ENCODE measurements around the gene FMN2.

The FMN2 gene

DNA sequence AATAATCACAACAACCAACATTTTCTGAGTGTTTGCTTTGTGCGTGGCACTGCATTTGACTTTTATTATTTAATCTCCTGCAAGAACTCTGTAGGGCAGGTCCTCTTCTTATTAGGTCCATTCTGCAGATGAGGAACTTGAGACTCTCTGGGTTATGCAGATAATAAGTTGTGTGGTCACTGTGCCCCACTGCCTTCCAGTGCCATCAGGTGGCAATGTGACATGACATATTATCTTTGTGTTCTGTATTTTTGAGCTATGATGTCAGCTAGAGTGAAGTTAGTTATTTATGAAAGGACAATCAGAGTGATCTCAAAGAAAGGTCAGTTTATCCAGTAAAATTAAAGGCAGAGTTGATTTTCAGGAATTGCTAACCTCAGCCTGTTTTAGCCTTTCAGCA is 196.0 kb downstream of the FMN2 start:
- H3K9me3 ChIP-seq (ENCODE audit: control insufficient read depth, insufficient read depth, low read length) = no peaks in the 10 kb centered on the region
- H3K9ac ChIP-seq (ENCODE audit: low read depth, low read length) = no peak overlapping the region
- H3K36me3 ChIP-seq (ENCODE audit: insufficient read depth, low read length) = no peaks in the 10 kb centered on the region
- H3K4me1 ChIP-seq (ENCODE audit: insufficient read depth, low read length) = no peaks in the 10 kb centered on the region

DNA sequence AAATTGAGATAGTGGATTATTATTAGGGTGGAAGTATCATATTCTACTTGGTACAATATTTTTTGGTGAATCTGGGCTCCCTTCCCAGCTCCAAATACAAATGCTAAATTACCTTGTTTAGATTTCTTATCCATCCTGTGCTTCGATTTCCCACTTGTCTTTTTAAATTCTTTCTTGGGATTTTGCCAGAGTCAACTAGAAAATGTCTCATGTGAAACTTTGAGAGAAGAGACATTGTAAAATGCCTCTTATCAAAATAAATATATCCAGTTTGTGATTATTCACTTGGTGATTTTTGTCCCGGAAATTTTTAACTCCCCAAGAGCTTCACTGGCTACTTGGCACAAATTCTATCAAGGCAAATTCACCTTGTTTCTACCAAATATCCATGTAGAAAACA is 202.0 kb downstream of the FMN2 start:
- no peaks in the 10 kb centered on the region for H3K4me1 ChIP-seq (ENCODE audit: insufficient read depth, low read length)
- H3K9me3 ChIP-seq (ENCODE audit: control insufficient read depth, insufficient read depth, low read length) = no peaks in the 10 kb centered on the region
- H3K9ac ChIP-seq (ENCODE audit: low read depth, low read length) = no peak overlapping the region
- no peaks in the 10 kb centered on the region for H3K36me3 ChIP-seq (ENCODE audit: insufficient read depth, low read length)

DNA sequence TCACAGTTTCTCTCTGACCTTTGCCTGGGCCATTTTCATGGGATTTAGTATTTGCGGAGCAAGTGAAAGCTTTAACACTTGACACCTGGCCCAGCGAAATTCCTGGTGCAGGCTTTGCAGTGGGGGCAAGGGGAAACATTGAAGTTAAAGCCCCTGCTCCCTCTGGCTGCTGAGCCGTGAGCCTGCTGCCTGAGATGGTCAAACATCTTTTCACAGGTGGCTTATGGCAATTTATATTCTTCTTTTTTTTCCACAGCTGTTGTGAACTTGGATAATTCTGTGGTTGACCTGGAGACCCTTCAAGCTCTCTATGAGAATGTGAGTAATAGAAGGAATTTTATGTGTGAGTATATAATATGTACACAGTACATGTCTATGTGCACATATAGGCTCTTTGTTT is 202.9 kb downstream of the FMN2 start:
- Histone ChIP-seq H3K36me3 (ENCODE audit: insufficient read depth, low read length) (no peaks in the 10 kb centered on the region), H3K9ac (ENCODE audit: low read depth, low read length) (no peak overlapping the region), H3K4me1 (ENCODE audit: insufficient read depth, low read length) (no peaks in the 10 kb centered on the region), H3K9me3 (ENCODE audit: control insufficient read depth, insufficient read depth, low read length) (no peaks in the 10 kb centered on the region)

DNA sequence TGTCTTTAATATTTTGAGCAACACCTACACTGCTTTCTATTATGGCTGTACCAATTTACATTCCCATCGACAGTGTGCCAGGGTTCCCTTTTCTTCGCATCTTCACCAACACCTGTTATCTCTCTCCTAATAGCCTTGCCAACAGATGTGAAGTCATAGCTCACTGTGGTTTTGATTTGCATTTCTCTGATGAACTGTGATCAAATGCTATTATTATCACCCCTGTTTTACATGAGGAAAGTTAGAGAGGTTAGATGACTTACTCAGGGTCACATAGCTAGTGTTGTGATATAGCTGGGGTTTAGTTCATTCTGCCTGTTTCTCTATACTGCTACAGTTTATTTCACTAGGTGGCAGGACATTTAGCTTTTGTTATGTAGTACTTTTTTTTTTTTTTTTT is 204.1 kb downstream of the FMN2 start:
- H3K4me1 ChIP-seq (ENCODE audit: insufficient read depth, low read length) = no peaks in the 10 kb centered on the region
- H3K9ac ChIP-seq (ENCODE audit: low read depth, low read length) = no peak overlapping the region
- no peaks in the 10 kb centered on the region for H3K36me3 ChIP-seq (ENCODE audit: insufficient read depth, low read length)
- no peaks in the 10 kb centered on the region for H3K9me3 ChIP-seq (ENCODE audit: control insufficient read depth, insufficient read depth, low read length)

DNA sequence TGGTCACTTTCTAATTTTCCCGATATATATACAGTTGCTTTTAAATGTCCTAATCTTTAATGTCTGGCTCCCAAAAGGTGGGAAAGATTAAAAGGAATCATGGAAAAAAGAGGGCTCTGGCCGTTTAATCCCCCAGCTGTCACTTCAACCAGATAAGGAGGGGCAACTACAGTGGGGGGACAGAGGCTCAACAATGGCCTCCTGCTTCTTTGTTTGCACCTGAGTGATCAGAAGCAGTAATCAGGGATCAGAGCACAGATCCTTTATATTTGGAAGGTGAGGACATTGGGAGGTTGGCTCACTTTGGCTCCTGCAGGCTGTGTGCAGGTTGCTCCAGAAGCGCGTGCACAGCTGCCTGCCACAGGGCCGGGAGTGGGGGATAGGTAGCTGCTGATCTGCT is 212.8 kb downstream of the FMN2 start:
- Histone ChIP-seq H3K9ac (ENCODE audit: low read depth, low read length) (no peak overlapping the region), H3K36me3 (ENCODE audit: insufficient read depth, low read length) (no peaks in the 10 kb centered on the region; the same call in 1 of the 2 replicates), H3K4me1 (ENCODE audit: insufficient read depth, low read length) (no peaks in the 10 kb centered on the region), H3K9me3 (ENCODE audit: control insufficient read depth, insufficient read depth, low read length) (no peaks in the 10 kb centered on the region)

DNA sequence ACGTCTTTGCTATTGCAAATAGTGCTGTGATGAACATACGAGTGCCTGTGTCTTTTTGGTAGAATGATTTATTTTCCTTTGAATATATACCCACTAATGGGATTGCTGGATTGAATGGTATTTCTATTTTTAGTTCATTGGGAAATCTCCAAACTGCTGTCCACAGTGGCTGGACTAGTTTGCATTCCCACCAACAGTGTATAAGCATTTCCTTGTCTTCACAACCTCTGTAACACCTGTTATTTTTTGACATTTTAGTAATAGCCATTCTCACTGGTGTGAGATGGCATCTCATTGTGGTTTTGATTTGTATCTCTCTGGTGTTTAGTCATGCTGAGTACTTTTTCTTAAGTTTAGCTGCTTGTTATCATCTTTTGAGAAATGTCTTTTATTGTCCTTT is 215.0 kb downstream of the FMN2 start:
- no peaks in the 10 kb centered on the region for H3K9me3 ChIP-seq (ENCODE audit: control insufficient read depth, insufficient read depth, low read length)
- no peaks in the 10 kb centered on the region; the same call in 1 of the 2 replicates for H3K36me3 ChIP-seq (ENCODE audit: insufficient read depth, low read length)
- H3K4me1 ChIP-seq (ENCODE audit: insufficient read depth, low read length) = no peaks in the 10 kb centered on the region
- no peak overlapping the region for H3K9ac ChIP-seq (ENCODE audit: low read depth, low read length)

DNA sequence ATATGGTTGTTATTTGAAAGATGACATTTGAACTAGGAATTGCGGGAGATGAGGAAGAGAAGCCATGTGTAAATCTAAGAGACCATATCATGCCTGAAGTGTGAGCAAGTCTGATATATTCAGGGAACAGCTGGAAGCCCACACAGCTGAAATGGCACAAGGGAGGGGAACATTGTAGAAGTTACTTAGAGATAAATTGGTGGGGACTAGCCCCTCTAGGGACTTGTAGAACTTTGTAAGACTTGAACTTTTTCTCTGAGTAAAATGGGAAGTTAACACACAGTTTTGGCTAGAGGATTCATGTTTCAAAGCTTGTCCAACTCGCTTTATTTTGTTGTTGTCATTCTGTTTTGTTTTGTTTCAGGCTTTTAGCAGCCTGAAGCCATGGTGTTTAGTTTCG is 216.4 kb downstream of the FMN2 start:
- Histone ChIP-seq H3K9ac (ENCODE audit: low read depth, low read length) (no peak overlapping the region), H3K4me1 (ENCODE audit: insufficient read depth, low read length) (peaks cover 7% of the 10 kb centered on the region; the same call in 1 of the 2 replicates), H3K9me3 (ENCODE audit: control insufficient read depth, insufficient read depth, low read length) (no peaks in the 10 kb centered on the region), H3K36me3 (ENCODE audit: insufficient read depth, low read length) (no peaks in the 10 kb centered on the region; the same call in 1 of the 2 replicates)

DNA sequence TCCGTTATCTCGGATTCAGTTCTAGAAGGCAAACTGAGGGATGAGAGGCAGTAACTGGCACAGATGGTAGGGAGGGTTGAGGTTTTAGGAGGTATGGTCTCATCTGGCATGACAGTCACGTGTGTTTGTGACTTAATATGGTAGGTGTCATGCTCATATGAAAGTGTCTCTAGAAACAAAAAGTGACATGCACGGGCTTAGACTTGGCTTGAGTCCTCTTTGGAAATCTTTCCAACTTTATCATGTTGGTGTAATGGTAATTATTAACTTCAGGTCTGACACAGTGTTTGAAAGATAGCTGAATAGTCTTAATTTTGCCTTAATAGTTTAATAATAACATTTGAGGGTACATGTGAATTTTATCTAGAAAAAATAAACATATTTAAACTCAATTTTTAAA is 218.1 kb downstream of the FMN2 start:
- Histone ChIP-seq H3K9me3 (ENCODE audit: control insufficient read depth, insufficient read depth, low read length) (no peaks in the 10 kb centered on the region), H3K4me1 (ENCODE audit: insufficient read depth, low read length) (peaks cover 7% of the 10 kb centered on the region; the same call in 1 of the 2 replicates), H3K9ac (ENCODE audit: low read depth, low read length) (no peak overlapping the region), H3K36me3 (ENCODE audit: insufficient read depth, low read length) (no peaks in the 10 kb centered on the region; the same call in 1 of the 2 replicates)

DNA sequence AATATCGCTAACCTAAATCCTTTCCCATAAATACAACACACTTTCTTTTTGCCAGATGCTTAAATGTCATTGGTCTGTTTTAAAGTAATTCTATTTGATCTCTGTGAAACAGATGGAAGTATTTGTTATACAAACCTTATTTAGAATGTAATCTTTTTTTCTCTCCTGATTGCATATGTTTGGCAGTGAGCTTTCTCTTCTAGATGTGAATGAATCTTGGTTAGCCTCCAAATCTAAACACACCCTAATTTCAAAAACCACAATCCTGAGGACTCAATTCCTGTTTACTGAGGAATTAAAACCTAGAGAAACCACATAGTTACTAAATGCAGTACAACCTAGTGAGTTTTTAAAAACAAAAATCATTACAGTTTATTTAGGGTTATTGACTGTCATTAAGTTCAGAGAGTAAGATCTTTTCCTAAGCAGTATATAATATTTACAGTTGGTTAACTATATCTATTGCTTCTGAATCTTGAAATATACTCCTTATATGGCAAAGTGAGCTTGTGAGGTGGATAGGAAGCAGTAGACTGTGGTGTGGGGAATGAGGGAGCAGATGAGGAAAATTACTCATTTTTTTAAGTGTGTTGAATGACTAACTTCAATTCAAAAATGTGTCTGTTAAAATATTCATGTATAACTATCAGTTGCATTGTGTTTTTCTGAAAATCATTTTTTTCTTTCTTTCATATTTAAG is 218.7 kb downstream of the FMN2 start:
- Histone ChIP-seq H3K9me3 (ENCODE audit: control insufficient read depth, insufficient read depth, low read length) (no peaks in the 10 kb centered on the region), H3K9ac (ENCODE audit: low read depth, low read length) (no peak overlapping the region), H3K36me3 (ENCODE audit: insufficient read depth, low read length) (no peaks in the 10 kb centered on the region; the same call in 1 of the 2 replicates), H3K4me1 (ENCODE audit: insufficient read depth, low read length) (peaks cover 7% of the 10 kb centered on the region; the same call in 1 of the 2 replicates)

DNA sequence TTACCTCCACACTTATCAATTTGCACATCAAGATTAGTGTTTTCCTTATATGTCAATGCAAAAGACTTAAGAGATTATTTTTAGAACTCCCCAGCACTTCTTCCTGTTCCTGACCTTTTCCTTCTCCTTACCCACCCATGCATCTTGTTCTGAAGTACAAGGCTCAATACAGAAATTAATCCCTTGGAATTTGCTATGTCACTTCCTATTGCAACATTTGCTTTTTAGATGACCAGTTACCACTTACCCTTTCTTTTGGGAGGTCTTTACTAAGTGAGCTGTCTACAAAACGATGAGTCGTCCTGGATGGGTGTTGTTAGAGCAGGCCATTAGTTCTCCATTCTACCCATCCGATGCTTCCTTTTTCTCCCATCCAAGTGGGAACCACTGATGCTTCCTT is 221.2 kb downstream of the FMN2 start:
- Histone ChIP-seq H3K9ac (ENCODE audit: low read depth, low read length) (no peak overlapping the region), H3K4me1 (ENCODE audit: insufficient read depth, low read length) (peaks cover 7% of the 10 kb centered on the region; the same call in 1 of the 2 replicates), H3K9me3 (ENCODE audit: control insufficient read depth, insufficient read depth, low read length) (no peaks in the 10 kb centered on the region), H3K36me3 (ENCODE audit: insufficient read depth, low read length) (no peaks in the 10 kb centered on the region; the same call in 1 of the 2 replicates)

DNA sequence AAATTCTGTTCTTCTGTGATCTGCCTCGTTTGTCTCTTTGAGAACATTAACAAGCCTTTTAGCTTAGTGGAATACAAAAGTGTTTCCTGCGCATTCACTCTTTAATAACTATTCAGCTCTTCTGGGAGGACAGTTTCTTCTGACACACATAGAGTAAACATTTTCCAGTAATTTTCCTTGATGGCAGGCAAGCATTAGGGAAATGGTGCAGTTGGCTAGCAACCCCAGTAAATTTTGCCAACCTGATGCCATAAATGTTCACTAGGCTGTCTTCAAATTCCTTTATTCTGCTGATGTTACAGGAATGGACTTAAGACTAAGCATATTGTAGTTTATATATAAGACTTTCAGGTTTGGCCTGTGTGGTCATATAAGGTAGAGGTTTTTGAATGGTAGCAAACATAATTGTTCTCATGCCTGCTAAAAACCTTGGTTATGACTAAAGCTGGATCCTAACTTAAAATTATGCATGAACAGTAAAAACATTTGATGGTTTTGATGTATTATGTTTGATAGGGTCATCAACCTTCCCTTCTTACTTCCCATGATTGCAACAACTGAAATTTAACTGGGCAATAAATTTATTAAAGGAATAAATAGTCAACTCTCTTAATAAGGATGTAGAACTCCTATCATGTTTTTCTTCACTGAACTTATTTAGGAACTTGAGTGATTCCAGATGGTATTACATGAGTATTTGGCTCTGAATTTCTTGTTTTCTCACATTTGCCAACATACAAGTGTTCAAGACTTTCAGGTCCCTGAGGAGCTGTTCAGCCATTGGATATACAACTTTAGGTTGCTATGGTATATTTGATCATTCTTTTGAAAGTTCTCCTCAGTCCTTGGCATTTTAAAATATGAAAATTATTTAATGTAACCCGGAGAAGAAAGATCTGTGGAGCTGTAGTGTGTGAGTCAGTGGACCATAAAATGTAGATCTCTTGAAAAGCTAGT is 223.4 kb downstream of the FMN2 start:
- Histone ChIP-seq H3K36me3 (ENCODE audit: insufficient read depth, low read length) (no peaks in the 10 kb centered on the region), H3K9ac (ENCODE audit: low read depth, low read length) (no peak overlapping the region), H3K4me1 (ENCODE audit: insufficient read depth, low read length) (peaks cover 7% of the 10 kb centered on the region; the same call in 1 of the 2 replicates)

DNA sequence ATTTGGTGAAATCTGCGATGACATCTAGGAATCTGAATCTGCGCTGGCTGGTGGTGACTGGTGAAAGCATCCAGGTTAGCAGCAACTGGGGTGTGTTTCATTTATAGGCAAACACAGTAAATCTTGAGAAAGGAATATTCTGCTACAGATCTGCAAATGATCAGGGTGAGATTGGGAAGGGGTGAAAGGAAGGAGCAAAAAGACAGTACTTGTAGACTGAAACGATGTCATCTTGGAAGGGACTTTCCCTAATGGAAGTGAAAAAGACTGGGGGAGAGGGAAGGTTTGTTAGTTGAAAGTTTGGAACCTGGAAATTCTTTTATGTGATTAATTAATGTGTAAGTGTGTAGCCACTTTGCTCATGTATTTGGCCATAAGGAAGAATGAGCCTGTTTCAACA is 228.3 kb downstream of the FMN2 start:
- no peak overlapping the region for H3K9ac ChIP-seq (ENCODE audit: low read depth, low read length)
- H3K9me3 ChIP-seq (ENCODE audit: control insufficient read depth, insufficient read depth, low read length) = no peaks in the 10 kb centered on the region
- no peaks in the 10 kb centered on the region for H3K4me1 ChIP-seq (ENCODE audit: insufficient read depth, low read length)

More for the DNA sequence above, 223.4 kb downstream of the FMN2 start:
- no peaks in the 10 kb centered on the region for H3K9me3 ChIP-seq (ENCODE audit: control insufficient read depth, insufficient read depth, low read length)

DNA sequence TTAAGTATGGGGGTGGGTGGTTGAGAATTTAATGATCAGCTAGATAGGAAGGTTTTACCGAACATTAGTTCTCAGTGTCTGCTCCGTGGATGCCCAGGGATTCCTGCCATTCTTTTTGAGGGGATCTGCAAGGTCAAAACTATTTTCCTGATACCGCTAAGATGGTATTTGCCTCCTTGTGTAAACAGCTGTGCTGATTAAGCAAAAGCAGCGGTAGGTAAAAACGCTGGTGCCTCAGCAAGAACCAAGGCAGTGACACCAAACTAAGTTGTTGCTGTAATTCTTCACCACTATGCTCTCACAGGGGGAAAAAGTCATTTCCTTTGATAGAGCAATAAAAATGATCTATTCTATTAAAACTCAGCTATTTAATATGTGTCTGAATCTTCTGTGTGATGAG is 229.0 kb downstream of the FMN2 start:
- no peak overlapping the region for H3K9ac ChIP-seq (ENCODE audit: low read depth, low read length)
- H3K36me3 ChIP-seq (ENCODE audit: insufficient read depth, low read length) = no peaks in the 10 kb centered on the region

More for the DNA sequence above, 228.3 kb downstream of the FMN2 start:
- H3K36me3 ChIP-seq (ENCODE audit: insufficient read depth, low read length) = no peaks in the 10 kb centered on the region

DNA sequence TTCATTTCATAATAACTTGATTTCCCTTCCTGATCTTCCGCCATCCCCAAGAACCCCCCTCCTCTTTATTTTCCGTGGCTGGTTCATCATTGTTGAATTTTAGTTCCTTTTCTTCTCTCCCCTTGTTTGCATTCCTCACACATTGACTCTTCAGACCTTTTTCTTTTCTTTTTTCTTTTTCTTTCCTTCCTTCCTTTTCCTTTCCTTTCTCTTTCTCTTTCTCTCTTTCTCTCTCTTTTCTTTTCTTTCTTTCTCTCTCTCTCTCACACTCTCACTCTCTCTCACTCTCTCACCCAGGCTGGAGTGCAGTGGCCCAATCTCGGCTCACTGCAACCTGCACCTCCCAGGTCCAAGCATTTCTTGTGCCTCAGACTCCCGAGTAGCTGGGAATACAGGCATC is 231.3 kb downstream of the FMN2 start:
- H3K4me1 ChIP-seq (ENCODE audit: insufficient read depth, low read length) = no peaks in the 10 kb centered on the region
- H3K36me3 ChIP-seq (ENCODE audit: insufficient read depth, low read length) = no peaks in the 10 kb centered on the region
- H3K9me3 ChIP-seq (ENCODE audit: control insufficient read depth, insufficient read depth, low read length) = no peaks in the 10 kb centered on the region
- H3K9ac ChIP-seq (ENCODE audit: low read depth, low read length) = no peak overlapping the region

More for the DNA sequence above, 229.0 kb downstream of the FMN2 start:
- Histone ChIP-seq H3K9me3 (ENCODE audit: control insufficient read depth, insufficient read depth, low read length) (no peaks in the 10 kb centered on the region), H3K4me1 (ENCODE audit: insufficient read depth, low read length) (no peaks in the 10 kb centered on the region)
